Naive thymus-derived CD4-positive, alpha-beta T cell (primary cell): ENCODE measurements around the gene GAB3. TPM values are rescaled to one million over a fixed set of nuclear protein-coding genes. Genes with fewer than 3 reads are reported as not detected.

Source experiments
- ATAC-seq: fragments of 150-1000 bp; cut with Tn5 transposase; 2 replicates; pipeline ENCODE4 v1.10.0; 2021; ENCODE audit warnings: mild to moderate bottlenecking, moderate library complexity
- CTCF ChIA-PET: fragments of 350-600 bp; sonication (Branson Sonifier 250); formaldehyde crosslinking; loops from one replicate; lab custom pipeline; 2021; ENCODE audit warnings: antibody characterized with exemption; lab: Charles Lee
- POLR2A ChIA-PET: fragments of 350-600 bp; sonication (Branson Sonifier 250); formaldehyde crosslinking; loops from one replicate; lab custom pipeline; 2021; ENCODE audit warnings: antibody characterized with exemption, inconsistent platforms; lab: Charles Lee
- DNase-seq, 9 donors: peaks; one replicate each; pipeline versions ENCODE4 v3.0.0 to v3.0.0-alpha.2; 2020 to 2022; ENCODE audit warnings: mixed read lengths in 1 of 9
- H3K27ac ChIP-seq: one replicate; pipeline ENCODE4 v1.7.0; 2013; ENCODE audit warnings: mild to moderate bottlenecking, low read depth, low read length, moderate library complexity
- H3K27me3 ChIP-seq, 2 donors: one replicate each; pipeline ENCODE4 v1.7.0; 2013; ENCODE audit warnings: low read length in 2 of 2, mild to moderate bottlenecking in 2 of 2, moderate library complexity in 2 of 2; ENCODE audit not compliant: control insufficient read depth in 2 of 2, insufficient read depth in 2 of 2
- H3K36me3 ChIP-seq, 3 experiments: 1 replicate in 2 of 3; 2 replicates in 1 of 3; pipeline ENCODE4 v1.7.0; 2013; ENCODE audit warnings: low read length in 3 of 3, mild to moderate bottlenecking in 3 of 3, moderate library complexity in 1 of 3; ENCODE audit not compliant: insufficient read depth in 3 of 3, control insufficient read depth in 2 of 3
- H3K4me1 ChIP-seq, 2 donors: one replicate each; pipeline ENCODE4 v1.7.0; 2013; ENCODE audit warnings: low read length in 2 of 2, mild to moderate bottlenecking in 2 of 2, moderate library complexity in 1 of 2; ENCODE audit not compliant: control insufficient read depth in 2 of 2, insufficient read depth in 2 of 2
- H3K4me3 ChIP-seq: 2 replicates; pipeline ENCODE4 v1.7.0; 2013; ENCODE audit warnings: mild to moderate bottlenecking, low read length
- H3K9me3 ChIP-seq, 3 experiments: 1 replicate in 2 of 3; 2 replicates in 1 of 3; pipeline ENCODE4 v1.7.0; 2013; ENCODE audit warnings: low read length in 3 of 3; ENCODE audit not compliant: control insufficient read depth in 2 of 3
- H3K27ac Mint-ChIP-seq, 9 donors: one replicate each; pipeline ENCODE4 v1.8.0; 2020 to 2022; ENCODE audit warnings: mixed read lengths in 9 of 9, mild to moderate bottlenecking in 8 of 9, moderate library complexity in 5 of 9, inconsistent platforms in 2 of 9
- H3K27me3 Mint-ChIP-seq, 5 donors: one replicate each; pipeline ENCODE4 v1.8.0; 2021 to 2022; ENCODE audit warnings: mixed read lengths in 5 of 5, mild to moderate bottlenecking in 1 of 5
- H3K36me3 Mint-ChIP-seq, 5 donors: one replicate each; pipeline ENCODE4 v1.8.0; 2020 to 2022; ENCODE audit warnings: mixed read lengths in 5 of 5, mild to moderate bottlenecking in 3 of 5, inconsistent platforms in 1 of 5
- H3K4me1 Mint-ChIP-seq, 7 donors: one replicate each; pipeline ENCODE4 v1.8.0; 2020 to 2022; ENCODE audit warnings: mixed read lengths in 7 of 7, mild to moderate bottlenecking in 3 of 7, inconsistent platforms in 1 of 7
- H3K4me3 Mint-ChIP-seq, 10 donors: one replicate each; pipeline ENCODE4 v1.8.0; 2020 to 2022; ENCODE audit warnings: mild to moderate bottlenecking in 10 of 10, mixed read lengths in 10 of 10, moderate library complexity in 6 of 10, inconsistent platforms in 2 of 10
- H3K9me3 Mint-ChIP-seq, 11 donors: one replicate each; pipeline ENCODE4 v1.8.0; 2020 to 2022; ENCODE audit warnings: mixed read lengths in 11 of 11, mild to moderate bottlenecking in 4 of 11, inconsistent platforms in 1 of 11, moderate library complexity in 1 of 11
- intact Hi-C, 2 donors: fragments of 100-400 bp; cut with micrococcal nuclease; formaldehyde crosslinking; loops; one replicate each; pipeline ENCODE4 v1.15.1; 2023
- polyA plus RNA-seq, 2 donors: library from polyadenylated mRNA; unstranded; fragments of 300-500 nt; fragmentation: Illumina TruSeq; gene quantifications; one replicate each; pipeline ENCODE4 v1.2.3, GENCODE V29; 2021
- total RNA-seq, 6 experiments: library from RNA in 5 of 6; stranded (reverse) in 5 of 6; gene quantifications; 1 replicate in 5 of 6; 2 replicates in 1 of 6; pipeline ENCODE4 v1.2.3 and lab custom pipeline; 2021 to 2026

Gene GAB3
- total and polyA plus RNA-seq, 7 experiments from 2014 or later = 0.77 to 28.5 (median 5.8) TPM

- ChIA-PET POLR2A (no interaction called here), CTCF (interaction anchor here (0.6 to 1.4 kb wide), 2 partner anchors 9 to 110 kb away, joined by 3 to 4 read pairs; no protein-coding TSS in a partner anchor)
- H3K27ac ChIP-seq = no peak overlapping the region
- no peak overlapping the region for H3K4me3 ChIP-seq
- intact Hi-C loops = loop anchor here in 1 of 2 donors (1.0 kb wide), 1 partner anchor 8 kb away; no protein-coding TSS in a partner anchor
- ATAC-seq (peak; percentile 20), DNase-seq (no peak)
- Mint-ChIP-seq H3K4me1 (peaks cover 22 to 65% (median 38%) of the 10 kb centered on the region in 7 donors), H3K27ac (peak overlapping the region in 1 of 9 donors; percentile 23), H3K27me3 (no peaks in the 10 kb centered on the region), H3K4me3 (peak overlapping the region in 1 of 10 donors; percentile 45), H3K9me3 (peaks cover 0 to 3% (median 0%) of the 10 kb centered on the region in 11 donors), H3K36me3 (peaks cover 0 to 30% (median 0%) of the 10 kb centered on the region in 5 donors)
- peaks cover 14 to 56% of the 10 kb centered on the region in 2 donors for H3K4me1 ChIP-seq
- H3K36me3 ChIP-seq = no peaks in the 10 kb centered on the region
- H3K9me3 ChIP-seq = no peaks in the 10 kb centered on the region
- H3K27me3 ChIP-seq = no peaks in the 10 kb centered on the region
These were observed 10.9 kb downstream of the GAB3 start for GRCh38 chrX:154739952-154740465.

- H3K27ac ChIP-seq = no peak overlapping the region
- peak overlapping the region; percentile 32 for H3K4me3 ChIP-seq
- intact Hi-C loops = no loop called here
- peak; percentile 52 for ATAC-seq
- peak overlapping the region in 5 of 9 donors; percentile 38 to 77 (median 61) for H3K27ac Mint-ChIP-seq
- no peaks in the 10 kb centered on the region for H3K9me3 Mint-ChIP-seq
- H3K9me3 ChIP-seq = no peaks in the 10 kb centered on the region
- no peaks in the 10 kb centered on the region for H3K36me3 ChIP-seq
- no peaks in the 10 kb centered on the region for H3K27me3 ChIP-seq
- peaks cover 0 to 23% (median 0%) of the 10 kb centered on the region in 5 donors for H3K36me3 Mint-ChIP-seq
- ChIA-PET CTCF (interaction anchor here (1.4 to 2.0 kb wide), 2 partner anchors 10 to 11 kb away, joined by 4 to 16 read pairs; no protein-coding TSS in a partner anchor), POLR2A (interaction anchor here (0.6 to 1.7 kb wide), 3 partner anchors 8 to 25 kb away, joined by 3 to 4 read pairs (median 3); no protein-coding TSS in a partner anchor)
- peak overlapping the region in 8 of 10 donors; percentile 26 to 67 (median 38) for H3K4me3 Mint-ChIP-seq
- no peaks in the 10 kb centered on the region for H3K27me3 Mint-ChIP-seq
- peaks cover 29 to 70% of the 10 kb centered on the region in 2 donors for H3K4me1 ChIP-seq
- DNase-seq = no peak
- peaks cover 28 to 76% (median 55%) of the 10 kb centered on the region in 7 donors for H3K4me1 Mint-ChIP-seq
These were observed 12.7 kb downstream of the GAB3 start for GRCh38 chrX:154738011-154738738.

- Mint-ChIP-seq H3K4me1 (peaks cover 36 to 80% (median 63%) of the 10 kb centered on the region in 7 donors), H3K27ac (peak overlapping the region in 5 of 9 donors; percentile 30 to 95 (median 48)), H3K4me3 (peak overlapping the region in 6 of 10 donors; percentile 16 to 56 (median 40)), H3K36me3 (peaks cover 0 to 17% (median 0%) of the 10 kb centered on the region in 5 donors), H3K9me3 (no peaks in the 10 kb centered on the region), H3K27me3 (no peaks in the 10 kb centered on the region)
- no peak for DNase-seq
- CTCF ChIA-PET = interaction anchor here (1.9 to 2.0 kb wide), 2 partner anchors 11 to 19 kb away, joined by 5 to 16 read pairs; no protein-coding TSS in a partner anchor
- POLR2A ChIA-PET = interaction anchor here (1.1 to 1.7 kb wide), 2 partner anchors 9 to 24 kb away, joined by 3 to 4 read pairs; no protein-coding TSS in a partner anchor
- Histone ChIP-seq H3K4me1 (peaks cover 37 to 73% of the 10 kb centered on the region in 2 donors), H3K27me3 (no peaks in the 10 kb centered on the region), H3K9me3 (no peaks in the 10 kb centered on the region), H3K27ac (no peak overlapping the region), H3K36me3 (no peaks in the 10 kb centered on the region), H3K4me3 (no peak overlapping the region)
- ATAC-seq = no peak
- intact Hi-C loops = no loop called here
These were observed 13.7 kb downstream of the GAB3 start for GRCh38 chrX:154737136-154737535.

GRCh38 chrX:154735695-154736393 is 15.0 kb downstream of the GAB3 start:
- Histone ChIP-seq H3K9me3 (no peaks in the 10 kb centered on the region), H3K27ac (peak overlapping the region; percentile 40), H3K27me3 (no peaks in the 10 kb centered on the region), H3K36me3 (no peaks in the 10 kb centered on the region), H3K4me1 (peaks cover 43 to 77% of the 10 kb centered on the region in 2 donors), H3K4me3 (no peak overlapping the region)
- Mint-ChIP-seq H3K36me3 (peaks cover 0 to 22% (median 0%) of the 10 kb centered on the region in 5 donors), H3K27ac (peak overlapping the region in 7 of 9 donors; percentile 15 to 95 (median 86)), H3K4me1 (peaks cover 42 to 89% (median 76%) of the 10 kb centered on the region in 7 donors), H3K4me3 (peak overlapping the region; percentile 0 to 81 (median 32)), H3K9me3 (peaks cover 0 to 1% (median 0%) of the 10 kb centered on the region in 11 donors), H3K27me3 (no peaks in the 10 kb centered on the region)
- DNase-seq (no peak), ATAC-seq (no peak)
- ChIA-PET CTCF (interaction anchor here (1.9 kb wide), 1 partner anchor 18 kb away, joined by 5 read pairs; no protein-coding TSS in a partner anchor), POLR2A (no interaction called here)
- intact Hi-C loops = loop anchor here in 1 of 2 donors (2.0 kb wide), 2 partner anchors 13 to 17 kb away; no protein-coding TSS in a partner anchor

- Mint-ChIP-seq H3K27me3 (no peaks in the 10 kb centered on the region), H3K27ac (peak overlapping the region; percentile 81 to 95 (median 89)), H3K9me3 (peaks cover 0 to 1% (median 0%) of the 10 kb centered on the region in 11 donors), H3K4me1 (peaks cover 42 to 93% (median 89%) of the 10 kb centered on the region in 7 donors), H3K36me3 (peaks cover 0 to 21% (median 0%) of the 10 kb centered on the region in 5 donors), H3K4me3 (peak overlapping the region; percentile 34 to 87 (median 78))
- ChIA-PET CTCF (interaction anchor here (0.6 to 1.1 kb wide), 2 partner anchors 9 to 809 kb away, joined by 3 read pairs; no protein-coding TSS in a partner anchor), POLR2A (interaction anchor here (0.6 to 2.1 kb wide), 3 partner anchors 14 to 16 kb away, joined by 3 to 10 read pairs (median 6); partner anchors contain the start of gene GAB3)
- H3K27me3 ChIP-seq = no peaks in the 10 kb centered on the region
- no peaks in the 10 kb centered on the region for H3K36me3 ChIP-seq
- peak overlapping the region; percentile 40 for H3K27ac ChIP-seq
- H3K9me3 ChIP-seq = no peaks in the 10 kb centered on the region
- ATAC-seq (peak; percentile 72), DNase-seq (peak in 4 of 9 donors; percentile 17 to 33 (median 28))
- intact Hi-C loops = loop anchor here (1.0 to 2.0 kb wide), 6 partner anchors 9 to 28 kb away; partner anchors contain the start of gene DKC1 (in 1 of the 2)
- H3K4me3 ChIP-seq = no peak overlapping the region
- peaks cover 43 to 75% of the 10 kb centered on the region in 2 donors for H3K4me1 ChIP-seq
These were observed 16.7 kb downstream of the GAB3 start for GRCh38 chrX:154734061-154734781.
